Regular cardiac myocyte (primary cell): ENCODE results near the gene RHBDF1. TPM values are rescaled to one million over a fixed set of nuclear protein-coding genes. Genes with fewer than 3 reads are reported as not detected.

Experiments
- total RNA-seq: library from RNA; depleted of rRNA; stranded (reverse); fragments of >200 nt; gene quantifications from 2 replicates; pipeline ENCODE4 v1.2.3, GENCODE V29; 2014

RHBDF1 gene, protein sequence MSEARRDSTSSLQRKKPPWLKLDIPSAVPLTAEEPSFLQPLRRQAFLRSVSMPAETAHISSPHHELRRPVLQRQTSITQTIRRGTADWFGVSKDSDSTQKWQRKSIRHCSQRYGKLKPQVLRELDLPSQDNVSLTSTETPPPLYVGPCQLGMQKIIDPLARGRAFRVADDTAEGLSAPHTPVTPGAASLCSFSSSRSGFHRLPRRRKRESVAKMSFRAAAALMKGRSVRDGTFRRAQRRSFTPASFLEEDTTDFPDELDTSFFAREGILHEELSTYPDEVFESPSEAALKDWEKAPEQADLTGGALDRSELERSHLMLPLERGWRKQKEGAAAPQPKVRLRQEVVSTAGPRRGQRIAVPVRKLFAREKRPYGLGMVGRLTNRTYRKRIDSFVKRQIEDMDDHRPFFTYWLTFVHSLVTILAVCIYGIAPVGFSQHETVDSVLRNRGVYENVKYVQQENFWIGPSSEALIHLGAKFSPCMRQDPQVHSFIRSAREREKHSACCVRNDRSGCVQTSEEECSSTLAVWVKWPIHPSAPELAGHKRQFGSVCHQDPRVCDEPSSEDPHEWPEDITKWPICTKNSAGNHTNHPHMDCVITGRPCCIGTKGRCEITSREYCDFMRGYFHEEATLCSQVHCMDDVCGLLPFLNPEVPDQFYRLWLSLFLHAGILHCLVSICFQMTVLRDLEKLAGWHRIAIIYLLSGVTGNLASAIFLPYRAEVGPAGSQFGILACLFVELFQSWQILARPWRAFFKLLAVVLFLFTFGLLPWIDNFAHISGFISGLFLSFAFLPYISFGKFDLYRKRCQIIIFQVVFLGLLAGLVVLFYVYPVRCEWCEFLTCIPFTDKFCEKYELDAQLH
- total RNA-seq, result 24.8 and 31.4 TPM in 2 replicates

GRCh38 chr16:72561-73548, at the start of gene RHBDF1:
TSS of gene RHBDF1 (minus strand) at chr16:72631. CDS start at chr16:65015, 7,616 bp downstream.

DNA sequence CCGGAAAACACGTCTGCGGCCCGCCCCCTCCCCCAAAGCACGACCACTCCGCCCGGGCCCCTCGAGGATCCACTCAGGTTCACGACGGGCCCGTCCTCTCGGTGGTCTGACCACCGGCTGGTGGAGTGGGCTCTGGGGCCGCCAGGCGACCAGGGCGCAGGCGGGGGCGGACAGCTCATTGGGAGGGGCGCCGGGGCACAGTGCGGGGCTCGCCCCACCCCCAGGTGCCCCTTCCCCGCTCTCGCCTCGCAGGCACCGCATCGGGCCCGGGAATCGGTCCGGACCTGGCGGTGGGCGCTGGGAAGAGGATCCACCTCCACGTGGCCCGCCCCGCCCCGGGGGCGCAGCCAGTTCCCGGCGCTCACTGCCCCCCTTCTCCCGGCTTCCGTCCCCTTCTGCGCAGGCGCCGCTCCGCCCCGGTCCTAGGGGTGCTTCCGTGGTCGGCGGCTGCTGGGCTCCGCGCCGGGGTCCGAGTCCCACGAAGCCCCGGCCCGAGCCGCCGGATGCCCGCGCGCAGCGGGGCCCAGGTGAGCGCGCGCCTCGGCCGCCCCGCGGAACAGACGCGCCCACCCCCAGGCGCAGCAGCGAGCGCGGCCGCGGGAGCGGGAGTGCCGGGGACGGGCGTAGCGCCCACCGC, 5.5 kb upstream of the RHBDF1 start, which contains the start of gene MPG:
TSS of gene MPG (plus strand) at position 419 of the 637 bp plus-strand sequence. CDS start at position 504, 85 bp downstream.

GRCh38 chr16:53346-54236, 18.8 kb downstream of the RHBDF1 start, which contains the start of the genes POLR3K and SNRNP25:
TSS of gene POLR3K (minus strand) at chr16:53608. CDS start at chr16:53586, 22 bp downstream.
TSS of gene SNRNP25 (plus strand) at chr16:53828. CDS start at chr16:54017, 189 bp downstream.

Other genes with a start within 250 kb of the RHBDF1 start
- 3.4 and 16.7 TPM in 2 replicates for gene POLR3K, start 19.0 kb downstream of the RHBDF1 start, total RNA-seq
- gene SNRNP25, start 18.8 kb downstream of the RHBDF1 start, total RNA-seq, result 13.8 and 38.9 TPM in 2 replicates
- 169 and 224 TPM in 2 replicates for gene MPG, start 5.6 kb upstream of the RHBDF1 start, total RNA-seq
- gene NPRL3, start 66.0 kb upstream of the RHBDF1 start, total RNA-seq, result 3.9 and 5.6 TPM in 2 replicates
- gene HBZ, start 80.0 kb upstream of the RHBDF1 start, total RNA-seq, result not detected in 2 replicates
- gene HBM, start 93.3 kb upstream of the RHBDF1 start, total RNA-seq, result not detected in 2 replicates
- gene HBA2, start 100.2 kb upstream of the RHBDF1 start, total RNA-seq, result not detected in 2 replicates
- gene HBA1, start 104.0 kb upstream of the RHBDF1 start, total RNA-seq, result not detected in 2 replicates
- 0.19 TPM in 1 of 2 replicates, not detected in the other for gene HBQ1, start 107.8 kb upstream of the RHBDF1 start, total RNA-seq
- gene LUC7L, start 156.8 kb upstream of the RHBDF1 start, total RNA-seq, result 36.9 and 37.4 TPM in 2 replicates
- 61.0 and 91.3 TPM in 2 replicates for gene FAM234A, start 162.2 kb upstream of the RHBDF1 start, total RNA-seq
- gene RGS11, start 203.3 kb upstream of the RHBDF1 start, total RNA-seq, result 0.38 and 2.3 TPM in 2 replicates
- gene ARHGDIG, start 208.0 kb upstream of the RHBDF1 start, total RNA-seq, result 0.85 TPM in 1 of 2 replicates, not detected in the other
- gene PDIA2, start 210.5 kb upstream of the RHBDF1 start, total RNA-seq, result 1.4 TPM in 1 of 2 replicates, not detected in the other